ENCODE measurements around the gene BRD3. TPM values are rescaled to one million over a fixed set of nuclear protein-coding genes. Genes with fewer than 3 reads are reported as not detected.

The BRD3 gene
- total RNA-seq, 1 experiment from 2014 or later = 108 TPM

- TF ChIP-seq MLX (CRISPR knock-in tag; IDR thresholded peaks at IDR 0.05) (no peak), FOXP1 (CRISPR knock-in tag; IDR thresholded peaks at IDR 0.05; ENCODE audit: borderline replicate concordance) (no peak), ZNF219 (CRISPR knock-in tag; IDR thresholded peaks at IDR 0.05; ENCODE audit: borderline replicate concordance) (no peak), NFE2L1 (CRISPR knock-in tag; IDR thresholded peaks at IDR 0.05) (no peak), ZNF416 (CRISPR knock-in tag; IDR thresholded peaks at IDR 0.05) (no peak), PREB (CRISPR knock-in tag; IDR thresholded peaks at IDR 0.05; ENCODE audit: borderline replicate concordance) (no peak), TP53 (CRISPR knock-in tag; IDR thresholded peaks at IDR 0.05) (no peak)
These were observed 57.3 kb downstream of the BRD3 start (continued) for GRCh38 chr9:134010310-134011173.

- Mint-ChIP-seq H3K4me3 (no peak overlapping the region), H3K4me1 (no peaks in the 10 kb centered on the region), H3K27ac (no peak overlapping the region), H3K36me3 (peaks cover 13% of the 10 kb centered on the region), H3K9me3 (peaks cover 17% of the 10 kb centered on the region), H3K27me3 (ENCODE audit: low read depth) (peaks cover 6% of the 10 kb centered on the region; the same call in 1 of the 2 replicates)
- TF ChIP-seq ELF4 (CRISPR knock-in tag; IDR thresholded peaks at IDR 0.05; ENCODE audit: low read depth) (no peak), NFYB (CRISPR knock-in tag; conservative IDR thresholded peaks at IDR 0.05; ENCODE audit: low read depth) (no peak), NFATC4 (CRISPR knock-in tag; IDR thresholded peaks at IDR 0.05) (no peak), NR3C1 (CRISPR knock-in tag; conservative IDR thresholded peaks at IDR 0.05; ENCODE audit: low read depth) (no peak), NR1H2 (CRISPR knock-in tag; IDR thresholded peaks at IDR 0.05) (no peak), GTF2I (CRISPR knock-in tag; conservative IDR thresholded peaks at IDR 0.05) (no peak), ZNF263 (CRISPR knock-in tag; IDR thresholded peaks at IDR 0.05; ENCODE audit: low read depth) (no peak), ZSCAN18 (CRISPR knock-in tag; IDR thresholded peaks at IDR 0.05) (no peak), STAT6 (CRISPR knock-in tag; conservative IDR thresholded peaks at IDR 0.05; ENCODE audit: low read depth) (no peak), ETV6 (CRISPR knock-in tag; IDR thresholded peaks at IDR 0.05) (no peak), ZNF425 (CRISPR knock-in tag; conservative IDR thresholded peaks at IDR 0.05) (no peak), ERG (CRISPR knock-in tag; IDR thresholded peaks at IDR 0.05) (no peak)
- DNase-seq (ENCODE audit: low spot score) = no peak
- no peak for ATAC-seq
- ChIA-PET CTCF (interaction anchor here (1.8 kb wide), 1 partner anchor 225 kb away, joined by 3 read pairs; no protein-coding TSS in a partner anchor), POLR2A (no interaction called here)
These were observed 60.3 kb downstream of the BRD3 start for GRCh38 chr9:134007571-134007970.
